ENCODE data around the gene ARHGAP8.

Gene ARHGAP8

GRCh38 chr22:44865193-44866057 is 113.0 kb downstream of the ARHGAP8 start:
- DNase-seq, result no peak

GRCh38 chr22:44869196-44869595 is 116.8 kb downstream of the ARHGAP8 start:
- DNase-seq, result no peak

GRCh38 chr22:44870021-44870420 is 117.6 kb downstream of the ARHGAP8 start:
- no peak for DNase-seq

GRCh38 chr22:44871782-44872181 is 119.4 kb downstream of the ARHGAP8 start:
- DNase-seq, result no peak

GRCh38 chr22:44876921-44877320 is 124.5 kb downstream of the ARHGAP8 start:
- no peak for DNase-seq

- no peak for DNase-seq
Observed at GRCh38 chr22:44878483-44879300, 126.3 kb downstream of the ARHGAP8 start.

GRCh38 chr22:44879301-44879680 is 126.9 kb downstream of the ARHGAP8 start:
- no peak for DNase-seq

GRCh38 chr22:44880610-44881290 is 128.4 kb downstream of the ARHGAP8 start:
- DNase-seq, result no peak

- DNase-seq, result no peak
Observed at GRCh38 chr22:44881624-44882023, 129.2 kb downstream of the ARHGAP8 start.

- no peak for DNase-seq
Observed at GRCh38 chr22:44882226-44882905, 130.0 kb downstream of the ARHGAP8 start.

- no peak for DNase-seq
Observed at GRCh38 chr22:44883011-44883421, 130.6 kb downstream of the ARHGAP8 start.

GRCh38 chr22:44884562-44884961 is 132.2 kb downstream of the ARHGAP8 start:
- no peak for DNase-seq

- DNase-seq, result no peak
Observed at GRCh38 chr22:44884968-44885805, 132.8 kb downstream of the ARHGAP8 start.

GRCh38 chr22:44885806-44886360 is 133.5 kb downstream of the ARHGAP8 start:
- no peak for DNase-seq

GRCh38 chr22:44887941-44888366 is 135.6 kb downstream of the ARHGAP8 start:
- DNase-seq, result no peak

- no peak for DNase-seq
Observed at GRCh38 chr22:44888491-44889254, 136.3 kb downstream of the ARHGAP8 start.

GRCh38 chr22:44889255-44889878 is 137.0 kb downstream of the ARHGAP8 start:
- DNase-seq, result no peak

GRCh38 chr22:44890416-44891292 is 138.3 kb downstream of the ARHGAP8 start:
- no peak for DNase-seq

- no peak for DNase-seq
Observed at GRCh38 chr22:44891293-44891747, 138.9 kb downstream of the ARHGAP8 start.

Data from cortex of kidney (tissue), 1 donor.